IMR-90 (cell line): ENCODE results near the gene MATK. TPM values are rescaled to one million over a fixed set of nuclear protein-coding genes. Genes with fewer than 3 reads are reported as not detected.

Experiments used
- ATAC-seq: fragments of 200-7000 bp; cut with Tn5 transposase; 2 replicates; pipeline ENCODE4 v1.9.1; 2020; ENCODE audit warnings: low read depth, mild to moderate bottlenecking, moderate library complexity
- BruUV-seq: library from RNA; stranded (reverse); fragments of 400-500 nt; replicated peaks from 2 replicates; lab custom pipeline; 2021; lab: Mats Ljungman, UMichigan
- CTCF ChIA-PET: fragments of 300-600 bp; formaldehyde crosslinking; extraction: SDS; loops from one replicate; lab custom pipeline; 2021; ENCODE audit warnings: antibody characterized with exemption; lab: Yijun Ruan, JAX
- POLR2A ChIA-PET: fragments of 300-600 bp; sonication (Branson Sonifier 250); formaldehyde crosslinking; loops from one replicate; lab custom pipeline; 2022; ENCODE audit warnings: antibody characterized with exemption; ENCODE audit not compliant: unreplicated experiment; lab: Charles Lee
- DNase-seq: peaks from one replicate; pipeline ENCODE4 v3.0.0; 2013
- H2AFZ ChIP-seq: replicated peaks from 2 replicates; pipeline ENCODE3; 2013; ENCODE audit warnings: low read length, mild to moderate bottlenecking; ENCODE audit not compliant: poor library complexity
- H2AK5ac ChIP-seq: 2 replicates; pipeline ENCODE4 v1.6.1; 2013; ENCODE audit warnings: low read depth, low read length, inconsistent platforms
- H2AK9ac ChIP-seq: replicated peaks from 2 replicates; pipeline ENCODE3; 2013; ENCODE audit warnings: mild to moderate bottlenecking, low read depth, low read length, moderate library complexity; ENCODE audit not compliant: poor library complexity
- H2BK120ac ChIP-seq: 2 replicates; pipeline ENCODE4 v1.6.1; 2013; ENCODE audit warnings: low read depth, low read length, inconsistent platforms
- H2BK15ac ChIP-seq: 3 replicates; pipeline ENCODE4 v1.6.1; 2013; ENCODE audit warnings: low read depth, low read length, inconsistent platforms
- H2BK20ac ChIP-seq: 2 replicates; pipeline ENCODE4 v1.6.1; 2013; ENCODE audit warnings: low read depth, mild to moderate bottlenecking, inconsistent platforms, low read length, moderate library complexity
- H2BK5ac ChIP-seq: 2 replicates; pipeline ENCODE4 v1.6.1; 2013; ENCODE audit warnings: mild to moderate bottlenecking, low read depth, low read length, inconsistent platforms; ENCODE audit not compliant: poor library complexity, severe bottlenecking
- H3K14ac ChIP-seq: replicated peaks from 2 replicates; pipeline ENCODE4 v1.6.1; 2013; ENCODE audit warnings: low read depth, low read length, inconsistent platforms
- H3K18ac ChIP-seq: 2 replicates; pipeline ENCODE4 v1.6.1; 2013; ENCODE audit warnings: low read depth, low read length, control low read depth
- H3K23ac ChIP-seq: 2 replicates; pipeline ENCODE4 v1.6.1; 2013; ENCODE audit warnings: low read depth, low read length, inconsistent platforms
- H3K27ac ChIP-seq: 2 replicates; pipeline ENCODE4 v1.5.1; 2013; ENCODE audit warnings: mild to moderate bottlenecking, control low read depth, low read length; ENCODE audit not compliant: insufficient read depth
- H3K27me3 ChIP-seq: 2 replicates; pipeline ENCODE4 v1.6.1; 2013; ENCODE audit warnings: low read length; ENCODE audit not compliant: control insufficient read depth, insufficient read depth
- H3K36me3 ChIP-seq: 2 replicates; pipeline ENCODE4 v1.6.1; 2013; ENCODE audit warnings: low read length, mixed read lengths; ENCODE audit not compliant: control insufficient read depth, insufficient read depth
- H3K4ac ChIP-seq: 2 replicates; pipeline ENCODE4 v1.6.1; 2013; ENCODE audit warnings: low read depth, low read length, inconsistent platforms
- H3K4me1 ChIP-seq: 2 replicates; pipeline ENCODE4 v1.6.1; 2013; ENCODE audit warnings: low read length, mixed read lengths; ENCODE audit not compliant: control insufficient read depth, insufficient read depth
- H3K4me2 ChIP-seq: 2 replicates; pipeline ENCODE4 v1.6.1; 2013; ENCODE audit warnings: low read depth, mild to moderate bottlenecking, control low read depth, low read length, moderate library complexity
- H3K4me3 ChIP-seq: 2 replicates; pipeline ENCODE4 v1.5.1; 2013; ENCODE audit warnings: low read depth, mild to moderate bottlenecking, control low read depth, low read length, moderate library complexity; ENCODE audit not compliant: insufficient read depth
- H3K56ac ChIP-seq: 2 replicates; pipeline ENCODE4 v1.6.1; 2013; ENCODE audit warnings: low read length, inconsistent platforms; ENCODE audit not compliant: insufficient read depth; ENCODE audit errors: extremely low read depth
- H3K79me1 ChIP-seq, 2 experiments: 2 replicates each; pipeline ENCODE4 v1.6.1; 2013; ENCODE audit warnings: low read length in 2 of 2, inconsistent platforms in 1 of 2, low read depth in 1 of 2
- H3K9ac ChIP-seq: 2 replicates; pipeline ENCODE4 v1.6.1; 2013; ENCODE audit warnings: low read depth, low read length, control low read depth
- H3K9me1 ChIP-seq: 2 replicates; pipeline ENCODE4 v1.6.1; 2013; ENCODE audit warnings: low read length, inconsistent platforms; ENCODE audit not compliant: insufficient read depth
- H3K9me3 ChIP-seq: 2 replicates; pipeline ENCODE4 v1.6.1; 2013; ENCODE audit warnings: low read length; ENCODE audit not compliant: control insufficient read depth, insufficient read depth
- H4K20me1 ChIP-seq: 2 replicates; pipeline ENCODE4 v1.6.1; 2013; ENCODE audit warnings: low read length, inconsistent platforms; ENCODE audit not compliant: insufficient read depth
- H4K5ac ChIP-seq: 2 replicates; pipeline ENCODE4 v1.6.1; 2013; ENCODE audit warnings: mild to moderate bottlenecking, low read depth, low read length, control low read depth
- H4K8ac ChIP-seq, 2 experiments: 2 replicates each; pipeline ENCODE4 v1.6.1; 2013; ENCODE audit warnings: low read depth in 2 of 2, low read length in 2 of 2, control low read depth in 1 of 2, inconsistent platforms in 1 of 2
- H4K91ac ChIP-seq: 2 replicates; pipeline ENCODE4 v1.6.1; 2013; ENCODE audit warnings: low read depth, low read length, inconsistent platforms; ENCODE audit not compliant: insufficient read depth
- CHD1 ChIP-seq: IDR thresholded peaks from 2 replicates; pipeline ENCODE4 v1.6.1; 2012; ENCODE audit warnings: low read depth, low read length, improper control_type of control experiment
- MAZ ChIP-seq: IDR thresholded peaks from 2 replicates; pipeline ENCODE4 v1.6.1; 2012; ENCODE audit warnings: low read depth, mild to moderate bottlenecking, low read length, improper control_type of control experiment, moderate library complexity, borderline replicate concordance
- MXI1 ChIP-seq: IDR thresholded peaks from 2 replicates; pipeline ENCODE4 v1.6.1; 2012; ENCODE audit warnings: low read depth, mild to moderate bottlenecking, low read length, moderate library complexity, borderline replicate concordance
- POLR2A ChIP-seq: IDR thresholded peaks from 2 replicates; pipeline ENCODE4 v1.6.1; 2012; ENCODE audit warnings: mild to moderate bottlenecking, low read depth, low read length
- WGBS, 2 experiments: methylation state at CpG; one replicate each; pipeline versions ENCODE4 v1.1.5 to v1.1.7; 2013; ENCODE audit warnings: missing lambda C conversion rate in 2 of 2; ENCODE audit not compliant: insufficient read length in 1 of 2; ENCODE audit errors: extremely low coverage in 2 of 2; 5-methylcytosine and 5-hydroxymethylcytosine counted together
- dilution Hi-C: fragments of 300-500 bp; cut with HindIII; formaldehyde crosslinking; loops from one replicate; pipeline ENCODE4 v1.14.3; 2018; ENCODE audit warnings: low sequenced_read_pairs; ENCODE audit not compliant: unreplicated experiment
- in situ Hi-C: fragments of 300-500 bp; cut with MboI; formaldehyde crosslinking; loops from 3 replicates; pipeline ENCODE4 v1.14.3; 2019; ENCODE audit warnings: low sequenced_read_pairs, inconsistent platforms, mixed read lengths
- intact Hi-C: fragments of 100-400 bp; cut with micrococcal nuclease; formaldehyde crosslinking; loops from 2 replicates; pipeline ENCODE4 v1.10.0; 2022
- polyA plus RNA-seq, 3 experiments: library from polyadenylated mRNA; depleted of rRNA; stranded (reverse); fragments of >200 nt; gene quantifications; 2 replicates each; pipeline ENCODE4 v1.2.3, GENCODE V29; 2012; ENCODE audit warnings: low replicate concordance in 1 of 3
- total RNA-seq: library from RNA; depleted of rRNA; stranded (reverse); fragments of >200 nt; gene quantifications from 2 replicates; pipeline ENCODE4 v1.2.3, GENCODE V29; 2012
- TF ChIP-seq, protein P1 (sequence below): fragments of 150-350 bp; IDR thresholded peaks from 2 replicates; pipeline ENCODE4 v1.6.1; 2016; ENCODE audit warnings: low read depth, mild to moderate bottlenecking, low read length, moderate library complexity, borderline replicate concordance
- TF ChIP-seq, protein P2 (sequence below): conservative IDR thresholded peaks from 2 replicates; pipeline ENCODE4 v1.5.1; 2012; ENCODE audit warnings: mild to moderate bottlenecking, low read depth, low read length, improper control_type of control experiment

MATK gene
- total and polyA plus RNA-seq, 2 of the 4 experiments (the other 2 are of a cell fraction) = not detected

DNA sequence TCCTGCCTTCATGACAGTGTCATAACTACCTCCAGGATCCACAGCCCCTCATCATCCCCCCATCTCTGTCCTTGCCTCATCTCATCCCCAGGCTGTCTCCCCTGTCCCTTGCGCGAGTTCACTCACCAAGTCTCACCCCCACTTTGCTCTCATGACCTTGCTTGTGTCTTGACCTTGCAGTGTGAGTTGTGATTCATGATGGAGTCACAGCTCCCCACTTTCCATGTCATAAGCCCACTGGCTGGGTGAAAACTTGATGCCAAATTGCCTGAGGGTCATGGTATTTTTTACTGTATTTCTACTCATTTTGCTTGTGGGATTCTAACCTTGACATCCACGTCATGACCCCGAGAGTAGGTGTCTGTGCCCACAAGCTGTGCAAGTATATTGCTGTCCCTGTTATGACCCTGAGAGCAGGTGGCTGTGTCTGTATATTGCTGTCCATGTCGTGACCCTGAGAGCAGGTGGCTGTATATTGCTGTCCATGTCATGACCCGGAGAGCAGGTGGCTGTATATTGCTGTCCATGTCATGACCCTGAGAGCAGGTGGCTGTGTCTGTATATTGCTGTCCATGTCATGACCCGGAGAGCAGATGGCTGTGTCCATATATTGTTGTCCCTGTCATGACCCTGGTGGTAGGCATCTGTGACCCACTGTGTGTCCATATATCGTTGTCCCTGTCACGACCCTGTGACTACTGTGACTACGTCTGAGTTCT is 48.5 kb downstream of the MATK start:
- Histone ChIP-seq H3K56ac (no peak overlapping the region), H2AK9ac (no peak overlapping the region), H3K9me3 (no peaks in the 10 kb centered on the region), H4K5ac (no peak overlapping the region), H3K27me3 (peaks cover 11% of the 10 kb centered on the region), H3K4me3 (no peak overlapping the region), H3K4ac (no peak overlapping the region), H3K9ac (no peak overlapping the region), H3K14ac (no peak overlapping the region), H3K9me1 (peaks cover 8% of the 10 kb centered on the region; the same call in 1 of the 2 replicates), H3K4me1 (no peaks in the 10 kb centered on the region), H3K36me3 (no peaks in the 10 kb centered on the region), H4K20me1 (no peaks in the 10 kb centered on the region), H2BK120ac (no peak overlapping the region), H3K79me1 (no peaks in the 10 kb centered on the region), H3K4me2 (no peak overlapping the region), H4K8ac (no peak overlapping the region), H3K23ac (no peak overlapping the region), H2AK5ac (no peak overlapping the region), H4K91ac (no peak overlapping the region), H2BK15ac (no peak overlapping the region), H3K27ac (no peak overlapping the region), H3K18ac (no peak overlapping the region), H2BK5ac (no peak overlapping the region), H2BK20ac (no peak overlapping the region), H2AFZ (no peak overlapping the region)
- TF ChIP-seq MXI1 (no peak), MAZ (no peak), POLR2A (no peak), CHD1 (no peak)
- TF ChIP-seq, protein P1, sequence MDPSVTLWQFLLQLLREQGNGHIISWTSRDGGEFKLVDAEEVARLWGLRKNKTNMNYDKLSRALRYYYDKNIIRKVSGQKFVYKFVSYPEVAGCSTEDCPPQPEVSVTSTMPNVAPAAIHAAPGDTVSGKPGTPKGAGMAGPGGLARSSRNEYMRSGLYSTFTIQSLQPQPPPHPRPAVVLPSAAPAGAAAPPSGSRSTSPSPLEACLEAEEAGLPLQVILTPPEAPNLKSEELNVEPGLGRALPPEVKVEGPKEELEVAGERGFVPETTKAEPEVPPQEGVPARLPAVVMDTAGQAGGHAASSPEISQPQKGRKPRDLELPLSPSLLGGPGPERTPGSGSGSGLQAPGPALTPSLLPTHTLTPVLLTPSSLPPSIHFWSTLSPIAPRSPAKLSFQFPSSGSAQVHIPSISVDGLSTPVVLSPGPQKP = no peak
- TF ChIP-seq, protein P2, sequence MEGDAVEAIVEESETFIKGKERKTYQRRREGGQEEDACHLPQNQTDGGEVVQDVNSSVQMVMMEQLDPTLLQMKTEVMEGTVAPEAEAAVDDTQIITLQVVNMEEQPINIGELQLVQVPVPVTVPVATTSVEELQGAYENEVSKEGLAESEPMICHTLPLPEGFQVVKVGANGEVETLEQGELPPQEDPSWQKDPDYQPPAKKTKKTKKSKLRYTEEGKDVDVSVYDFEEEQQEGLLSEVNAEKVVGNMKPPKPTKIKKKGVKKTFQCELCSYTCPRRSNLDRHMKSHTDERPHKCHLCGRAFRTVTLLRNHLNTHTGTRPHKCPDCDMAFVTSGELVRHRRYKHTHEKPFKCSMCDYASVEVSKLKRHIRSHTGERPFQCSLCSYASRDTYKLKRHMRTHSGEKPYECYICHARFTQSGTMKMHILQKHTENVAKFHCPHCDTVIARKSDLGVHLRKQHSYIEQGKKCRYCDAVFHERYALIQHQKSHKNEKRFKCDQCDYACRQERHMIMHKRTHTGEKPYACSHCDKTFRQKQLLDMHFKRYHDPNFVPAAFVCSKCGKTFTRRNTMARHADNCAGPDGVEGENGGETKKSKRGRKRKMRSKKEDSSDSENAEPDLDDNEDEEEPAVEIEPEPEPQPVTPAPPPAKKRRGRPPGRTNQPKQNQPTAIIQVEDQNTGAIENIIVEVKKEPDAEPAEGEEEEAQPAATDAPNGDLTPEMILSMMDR = no peak
- intact Hi-C loops (no loop called here), in situ Hi-C loops (no loop called here), dilution Hi-C loops (no loop called here)
- no TSS peak for BruUV-seq
- ATAC-seq = no peak
- DNase-seq = no peak
- ChIA-PET CTCF (no interaction called here), POLR2A (interaction anchor here (1.0 kb wide), 1 partner anchor 25 kb away, joined by 4 read pairs; the partner anchor contains the start of gene MRPL54)
- 64% methylated on average over 8 of the region's 10 CpGs; no CpG with 5 or more reads in 1 of the 2 experiments for WGBS, 2 experiments
